NCI-H1417 (cell line): ENCODE results near the gene KCNS3.
"Not testable (repeated sequence)": the region's sequence is repeated elsewhere in the genome, so short reads cannot be mapped to it uniquely, and the experiment has no call there.

Experiments used
- DNase-seq, 3 experiments: peaks; one replicate each; lab custom pipeline; 2025; lab: John Stamatoyannopoulos, UW

Gene KCNS3

DNA sequence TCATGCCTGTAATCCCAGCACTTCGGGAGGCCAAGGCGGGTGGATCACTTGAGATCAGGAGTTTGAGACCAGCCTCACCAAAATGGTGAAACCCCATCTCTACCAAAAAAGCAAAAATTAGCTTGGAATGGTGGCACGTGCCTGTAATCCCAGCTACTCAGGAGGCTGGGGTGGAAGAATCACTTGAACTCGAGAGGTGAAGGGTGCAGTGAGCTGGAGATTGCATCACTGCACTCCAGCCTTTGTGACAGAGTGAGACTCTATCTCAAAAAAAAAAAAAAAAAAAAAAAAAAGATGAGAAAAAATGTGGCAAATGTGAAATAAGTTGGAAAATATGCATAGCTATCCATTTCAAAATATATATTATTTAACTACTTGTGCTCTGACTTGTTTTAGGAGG lies 65.0 kb downstream of the KCNS3 start:
- DNase-seq = no peak

DNA sequence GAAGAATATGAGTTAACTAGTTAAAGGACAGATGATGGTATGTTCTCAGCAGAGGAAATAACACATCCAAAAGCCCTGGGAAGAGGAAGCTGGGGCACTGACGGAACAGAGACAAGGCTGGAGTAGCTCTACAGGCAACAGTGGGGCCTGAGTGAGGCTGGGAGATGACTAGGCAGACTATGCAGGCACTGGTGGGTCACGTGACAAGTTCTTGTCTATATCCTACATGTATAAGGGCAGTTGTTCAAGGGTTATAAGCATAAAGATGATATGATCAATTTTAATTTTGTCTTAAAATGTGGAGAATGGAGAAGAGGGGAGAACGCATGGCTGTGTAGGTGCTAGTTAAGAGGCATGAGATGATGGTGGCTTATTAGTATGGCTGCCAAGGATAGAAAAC lies 68.6 kb downstream of the KCNS3 start:
- no peak for DNase-seq

DNA sequence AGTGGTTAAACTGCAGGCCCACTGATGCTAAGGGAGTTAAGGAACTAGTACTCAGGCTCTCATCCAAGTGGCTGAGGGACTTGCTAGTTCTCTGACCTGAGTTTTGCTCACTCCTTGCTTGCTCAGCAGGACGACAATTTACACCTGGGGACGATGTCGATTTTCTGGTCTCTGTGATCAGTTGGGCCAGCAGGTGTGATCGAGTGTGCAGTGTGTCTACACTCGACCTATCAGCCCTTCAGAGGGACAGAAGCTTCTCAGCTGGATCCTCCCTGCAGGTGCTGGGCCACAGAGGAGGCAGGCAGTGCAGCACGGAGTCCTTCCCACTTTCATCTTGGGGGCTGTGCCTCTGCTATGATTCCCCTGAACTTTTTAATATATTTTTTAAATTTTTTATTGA lies 71.5 kb downstream of the KCNS3 start:
- no peak for DNase-seq

DNA sequence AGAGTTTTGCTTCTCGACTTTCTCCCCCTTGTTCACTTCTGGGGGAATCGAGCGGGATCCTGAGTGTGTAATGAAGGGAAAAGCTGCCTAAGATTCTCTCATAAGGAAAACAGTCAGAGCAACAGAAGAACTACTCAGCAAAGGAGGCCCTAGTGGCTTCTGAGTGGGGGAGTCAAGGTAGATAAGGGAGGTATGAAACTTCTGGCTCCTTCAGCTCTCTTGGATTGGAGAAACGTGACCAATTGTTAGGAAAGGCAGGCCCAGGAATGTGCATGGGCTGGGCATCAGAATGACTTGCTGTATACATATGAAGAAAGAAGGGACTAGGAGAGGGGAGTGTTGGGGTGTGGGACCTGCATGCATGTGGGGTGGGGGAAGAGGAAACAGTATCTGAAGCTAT lies 73.1 kb downstream of the KCNS3 start:
- DNase-seq = no peak

DNA sequence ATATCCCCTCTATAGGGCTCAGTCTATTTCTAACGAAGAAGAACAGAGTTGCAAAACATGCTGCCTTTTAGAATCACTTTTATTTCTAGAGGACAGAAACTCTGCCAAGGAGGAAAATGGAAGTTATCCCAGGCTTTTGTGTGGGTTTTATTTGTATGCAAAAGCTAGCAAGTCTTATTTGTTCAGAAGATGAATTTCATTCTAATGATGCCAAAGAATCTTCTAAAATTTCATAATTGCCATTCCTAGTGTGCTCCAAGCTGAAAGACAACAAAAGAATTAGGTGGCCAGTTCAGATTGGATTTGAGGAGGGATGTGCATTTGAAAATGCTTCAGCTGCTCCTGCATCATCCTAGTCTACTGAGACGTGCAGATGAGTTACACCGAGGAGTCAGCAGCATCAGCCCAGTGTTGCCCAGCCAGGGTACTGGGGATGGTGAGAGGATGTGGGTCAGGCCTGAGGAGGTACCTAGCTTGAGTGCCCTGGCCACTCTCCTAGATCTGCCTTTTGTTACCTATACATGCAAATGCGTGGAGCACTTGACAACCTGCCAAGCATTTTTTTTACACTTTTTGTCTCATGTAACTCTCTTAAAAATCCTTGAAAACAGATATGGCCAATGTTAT lies 80.1 kb downstream of the KCNS3 start:
- no peak for DNase-seq

DNA sequence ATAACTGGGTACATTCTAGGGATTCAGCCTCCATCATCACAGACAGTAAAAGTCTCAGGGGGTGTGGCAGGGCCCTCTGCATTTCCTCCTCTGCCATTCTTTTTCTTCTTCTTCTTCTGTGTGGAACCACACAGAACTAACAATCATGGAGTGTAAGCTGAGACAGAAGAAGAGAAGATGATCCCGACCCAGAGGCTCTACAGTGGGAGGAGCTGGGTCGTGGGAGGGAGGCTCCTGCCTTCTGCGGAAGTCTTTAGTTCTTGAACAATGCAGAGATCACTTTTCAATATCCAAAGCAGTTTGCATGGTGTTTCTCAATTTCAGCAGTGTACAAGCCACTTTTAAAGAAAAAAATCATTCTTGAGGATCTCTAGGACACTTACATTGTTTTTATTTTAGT lies 80.9 kb downstream of the KCNS3 start:
- no peak for DNase-seq

DNA sequence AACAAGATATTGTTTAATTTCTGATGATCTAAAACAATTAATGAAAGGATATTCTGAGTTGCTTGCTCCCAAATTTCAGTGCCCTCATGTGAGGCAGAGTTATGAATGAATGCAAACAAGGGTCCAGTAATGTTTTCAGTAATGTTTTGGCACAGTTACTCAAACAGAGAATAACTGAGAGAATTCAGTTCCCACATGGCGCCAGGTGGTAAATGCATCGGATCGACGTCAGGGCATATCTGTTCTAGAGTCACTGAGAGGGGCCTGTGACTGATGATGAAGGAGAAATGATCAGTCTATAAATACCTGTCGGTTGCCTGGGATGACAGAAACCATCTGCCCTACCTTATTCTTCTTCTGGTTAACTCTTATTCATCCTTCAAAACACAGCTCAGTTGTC lies 81.4 kb downstream of the KCNS3 start:
- DNase-seq = no peak

DNA sequence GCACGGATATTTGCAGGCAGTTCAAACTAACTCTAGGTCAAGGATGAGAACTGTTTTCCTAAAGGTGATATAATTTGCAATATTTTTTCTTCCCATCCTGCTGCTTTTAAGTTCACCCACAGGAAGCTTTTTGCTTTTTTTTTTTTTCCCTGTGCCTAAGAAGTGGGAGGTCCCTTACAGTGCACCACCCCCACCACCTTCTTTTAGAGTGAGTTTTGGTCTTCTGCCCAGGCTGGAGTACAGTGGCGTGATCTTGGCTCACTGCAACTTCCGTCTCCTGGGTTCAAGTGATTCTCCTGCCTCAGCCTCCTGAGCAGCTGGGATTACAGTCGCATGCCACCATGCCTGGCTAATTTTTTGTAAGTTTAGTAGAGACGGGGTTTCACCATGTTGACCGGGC lies 82.5 kb downstream of the KCNS3 start:
- no peak for DNase-seq

DNA sequence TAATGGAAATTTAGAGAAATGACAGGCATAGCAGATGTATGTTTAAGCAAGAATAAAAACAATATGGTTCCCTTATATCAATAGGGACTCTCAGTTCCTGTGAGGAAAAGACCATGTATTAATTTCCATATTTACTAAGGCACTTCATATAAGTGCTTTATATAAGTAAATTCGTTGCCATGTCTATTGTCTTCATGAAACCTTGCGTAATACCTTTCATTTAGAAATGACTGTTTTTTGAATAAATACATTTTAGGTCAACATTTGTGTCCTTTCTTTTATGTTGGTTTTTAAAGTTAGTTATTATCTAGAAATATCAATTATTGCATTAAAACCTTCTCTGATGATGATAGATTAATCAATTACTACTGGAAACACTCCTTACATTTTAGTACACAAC lies 83.3 kb downstream of the KCNS3 start:
- DNase-seq = no peak

DNA sequence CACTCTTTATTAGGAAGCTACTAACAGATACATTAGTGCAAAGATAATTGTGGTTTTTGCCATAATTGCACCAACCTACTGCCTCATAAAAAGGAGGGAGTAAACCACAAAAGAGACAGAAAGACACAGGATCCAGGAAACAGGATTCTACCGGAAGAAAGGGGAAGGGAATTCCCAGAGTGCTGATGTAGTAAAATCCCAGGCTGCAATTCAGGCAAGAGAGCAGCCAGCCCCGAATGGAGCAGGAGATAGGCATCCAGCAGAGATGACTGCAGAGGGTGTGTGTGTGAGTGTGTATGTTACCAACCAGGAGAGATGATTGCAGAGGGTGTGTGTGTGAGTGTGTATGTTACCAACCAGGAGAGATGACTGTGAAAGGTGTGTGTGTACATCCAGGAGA lies 84.4 kb downstream of the KCNS3 start:
- no peak for DNase-seq

DNA sequence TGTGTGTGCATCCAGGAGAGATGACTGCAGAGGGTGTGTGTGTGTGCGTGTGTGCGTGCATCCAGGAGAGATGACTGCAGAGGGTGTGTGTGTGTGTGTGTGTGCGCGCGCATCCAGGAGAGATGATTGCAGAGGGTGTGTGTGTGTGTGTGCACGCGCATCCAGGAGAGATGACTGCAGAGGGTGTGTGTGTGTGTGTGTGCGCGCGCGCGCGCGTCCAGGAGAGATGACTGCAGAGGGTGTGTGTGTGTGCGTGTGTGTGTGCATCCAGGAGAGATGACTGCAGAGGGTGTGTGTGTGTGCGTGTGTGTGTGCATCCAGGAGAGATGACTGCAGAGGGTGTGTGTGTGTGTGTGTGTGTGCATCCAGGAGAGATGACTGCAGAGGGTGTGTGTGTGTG lies 85.1 kb downstream of the KCNS3 start:
- not testable (repeated sequence) for DNase-seq

DNA sequence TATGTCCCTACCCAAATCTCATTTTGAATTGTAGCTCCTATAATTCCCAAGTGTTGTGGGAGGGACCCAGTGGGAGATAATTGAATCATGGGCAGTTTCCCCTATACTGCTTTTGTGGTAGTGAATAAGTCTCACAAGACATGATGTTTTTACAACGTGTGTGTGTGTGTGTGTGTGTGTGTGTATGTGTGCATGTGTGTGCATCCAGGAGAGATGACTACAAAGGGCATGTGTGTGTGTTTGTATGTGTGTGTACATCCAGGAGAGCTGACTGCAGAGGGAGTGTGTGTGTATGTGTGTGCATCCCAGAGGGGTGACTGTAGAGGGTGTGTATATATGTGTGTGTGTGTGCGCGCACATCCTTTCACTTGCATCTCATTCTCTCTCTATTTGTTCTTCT lies 86.7 kb downstream of the KCNS3 start:
- no peak for DNase-seq

DNA sequence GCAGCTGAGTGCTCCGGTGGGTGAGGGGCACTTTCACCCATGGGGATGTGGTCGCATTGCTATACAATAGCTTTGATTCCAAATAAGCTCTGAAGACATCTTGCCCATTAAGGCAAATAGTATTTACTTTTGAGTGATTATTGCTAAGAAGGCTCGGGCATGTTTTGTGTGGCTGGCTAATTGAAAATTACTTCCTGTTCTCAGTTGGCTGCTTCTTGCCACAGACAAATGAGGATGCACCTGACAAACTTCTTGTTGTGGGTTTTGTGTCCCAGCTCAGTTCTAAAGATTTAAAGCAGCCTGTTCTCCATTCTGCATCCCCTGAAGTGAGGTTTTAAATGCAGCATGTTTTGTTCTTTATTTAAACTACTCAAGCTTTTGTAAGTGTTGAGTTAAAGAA lies 88.3 kb downstream of the KCNS3 start:
- no peak for DNase-seq

DNA sequence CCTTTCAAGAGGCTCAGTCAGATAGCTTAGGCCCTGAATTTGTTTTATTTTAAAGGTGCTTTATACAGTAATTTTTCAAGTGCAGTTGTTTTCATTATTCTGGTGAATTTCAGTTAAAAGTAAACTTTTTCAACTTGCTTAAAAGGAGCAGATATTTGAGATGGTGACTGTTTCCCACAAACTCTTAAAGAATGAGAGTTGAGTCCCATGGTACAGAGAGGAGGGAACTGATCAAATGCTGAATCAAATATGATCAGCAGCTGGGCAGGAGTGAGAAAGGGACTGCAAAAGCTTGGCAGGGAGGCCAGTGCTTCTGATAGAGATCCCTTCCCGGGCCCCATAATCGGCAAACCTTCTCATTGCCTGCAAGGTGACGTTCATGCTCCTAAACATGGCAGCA lies 91.2 kb downstream of the KCNS3 start:
- no peak for DNase-seq

DNA sequence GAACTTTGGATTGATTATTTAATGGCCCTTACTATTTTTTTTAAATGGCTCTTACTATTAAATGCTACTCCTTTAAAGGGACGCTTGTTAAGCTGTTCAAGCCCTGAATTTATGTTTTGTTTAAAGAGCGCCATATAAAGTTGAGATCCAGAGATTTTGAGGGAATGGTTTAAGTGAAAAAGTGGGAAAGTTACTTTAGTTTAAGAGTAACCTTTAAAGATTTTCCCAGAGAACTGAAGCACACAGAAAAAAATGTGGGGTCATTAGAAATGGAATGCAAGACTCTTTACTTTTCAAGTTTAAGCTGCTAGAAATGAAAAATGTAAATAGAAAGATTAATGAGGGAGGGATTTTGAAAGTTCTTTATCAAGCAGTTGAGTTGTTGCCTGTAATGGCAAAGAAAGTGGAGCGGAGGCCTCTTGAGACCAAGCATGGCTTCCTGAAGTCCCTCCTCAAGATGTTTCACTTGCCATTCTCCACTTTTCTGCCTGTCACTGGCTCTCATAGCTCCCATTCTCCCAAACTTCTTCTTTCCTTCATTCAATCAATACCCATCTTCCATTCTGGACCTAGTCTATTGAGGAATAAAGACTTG lies 93.2 kb downstream of the KCNS3 start:
- no peak for DNase-seq

DNA sequence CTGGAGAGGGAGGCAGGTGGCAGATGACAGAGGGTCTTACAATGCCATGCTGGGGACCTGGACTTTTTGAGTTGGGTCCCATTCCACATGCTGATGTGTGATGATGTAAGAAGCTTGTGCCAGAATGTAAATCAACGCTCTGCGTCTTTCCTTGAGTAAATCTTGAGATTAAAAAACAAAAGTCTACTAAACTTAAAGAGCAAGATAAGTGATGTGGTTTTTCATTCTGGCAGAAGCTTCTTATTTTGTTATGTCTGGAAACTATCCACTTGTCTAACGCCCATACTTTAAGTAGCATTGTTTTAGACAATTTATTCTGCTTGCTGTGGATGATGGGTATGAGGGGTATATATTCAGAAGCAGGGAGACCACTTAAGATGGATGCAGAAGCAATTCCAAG lies 94.5 kb downstream of the KCNS3 start:
- no peak for DNase-seq

DNA sequence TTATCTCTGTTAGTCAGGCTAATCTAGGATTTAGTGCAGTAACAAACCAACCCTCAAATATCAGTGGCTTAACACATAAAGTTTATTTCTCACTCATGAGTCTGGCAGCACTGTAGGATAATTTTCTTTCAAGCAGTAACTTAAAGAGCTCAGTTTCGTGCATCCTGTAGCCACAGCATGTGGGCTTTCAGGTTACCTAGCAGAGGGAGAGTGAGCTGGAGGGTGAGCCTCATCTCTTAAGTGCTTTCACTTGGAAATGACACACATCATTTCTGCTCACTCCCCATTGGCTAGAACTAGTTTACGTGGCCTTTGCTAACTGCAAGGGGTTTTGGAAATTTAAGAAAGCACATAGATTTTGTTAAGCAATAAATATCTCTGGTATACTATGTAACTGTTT lies 96.9 kb downstream of the KCNS3 start:
- DNase-seq = no peak

DNA sequence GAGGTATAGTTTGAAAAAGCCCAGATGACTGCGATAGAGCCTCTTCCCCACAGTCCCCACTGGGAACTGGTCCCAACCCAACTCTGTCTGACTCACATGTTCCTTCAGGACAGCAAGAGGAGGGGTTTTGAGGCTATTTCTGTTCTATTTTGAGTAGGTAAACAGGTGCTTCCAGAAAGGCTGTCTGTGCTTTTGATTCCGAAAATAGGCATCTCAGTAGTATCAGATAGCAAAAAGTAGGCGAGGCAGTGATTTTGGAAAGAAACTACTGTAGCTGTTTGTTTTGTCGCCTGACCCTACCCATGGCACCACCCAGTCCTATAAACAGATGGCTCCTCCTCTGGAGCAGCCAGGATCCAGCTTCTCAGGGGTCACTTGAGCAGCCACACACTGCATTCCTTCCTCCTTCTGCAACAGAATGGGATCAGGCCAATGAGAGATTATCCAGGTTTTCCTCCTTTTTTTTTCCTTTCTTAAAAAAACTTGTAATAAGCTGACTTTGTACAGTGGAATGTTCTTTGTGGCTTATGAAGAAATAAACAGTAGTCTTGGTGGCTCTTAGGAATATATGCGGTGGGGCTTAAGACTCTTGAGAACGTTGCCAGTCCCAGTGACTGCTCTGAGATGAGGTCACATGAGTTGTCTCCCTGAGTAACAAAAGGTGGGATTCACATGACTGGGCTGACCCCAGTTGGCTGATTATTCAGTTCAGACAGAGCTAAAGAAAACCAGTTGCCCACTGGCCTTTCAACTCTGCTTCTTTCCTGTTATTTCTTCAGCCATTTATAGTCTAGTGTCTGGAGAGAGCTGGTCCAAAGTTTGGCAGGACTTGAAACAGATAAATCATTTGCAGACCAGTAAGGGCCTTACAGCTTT lies 98.6 kb downstream of the KCNS3 start:
- no peak for DNase-seq

DNA sequence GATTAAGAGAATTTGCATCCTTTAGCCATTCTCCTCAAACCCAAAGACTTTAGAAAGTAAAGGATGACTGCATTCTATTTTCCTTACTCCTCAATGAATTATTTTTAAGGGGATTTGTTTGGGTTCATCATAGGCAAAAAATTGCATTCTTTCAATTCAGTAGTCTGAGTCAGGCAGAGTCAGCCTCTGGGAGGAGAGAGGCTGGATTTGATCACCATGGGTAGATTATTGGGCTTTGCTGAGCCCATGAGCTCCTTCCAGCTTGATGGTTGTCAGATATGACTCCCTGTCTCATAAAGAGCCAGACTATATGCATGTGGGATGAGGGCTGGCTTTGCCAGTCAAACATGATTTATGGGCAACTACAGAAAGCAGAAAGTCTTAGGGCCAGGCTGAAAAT lies 101.2 kb downstream of the KCNS3 start:
- DNase-seq = no peak

DNA sequence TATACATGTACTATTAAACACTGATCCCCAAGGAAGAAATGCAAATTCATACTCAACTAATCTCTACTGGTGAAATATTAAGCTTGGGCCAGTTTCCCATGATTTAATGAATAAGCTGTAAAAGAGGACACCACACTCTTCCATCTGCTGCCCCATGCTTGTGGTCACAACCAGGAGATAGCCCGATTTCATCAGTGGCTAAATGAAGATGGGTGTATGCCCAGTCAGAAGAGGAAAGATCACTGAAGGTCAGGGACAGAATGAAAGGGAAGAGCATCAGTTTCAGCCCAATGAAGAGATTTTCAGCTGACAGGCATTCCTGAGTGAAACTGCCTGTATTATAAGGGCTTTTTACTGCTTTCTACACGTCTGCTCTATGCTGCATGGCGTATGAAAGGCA lies 103.5 kb downstream of the KCNS3 start:
- DNase-seq = no peak
